WERI-Rb-1 (cell line): Measurements from ENCODE around the gene FAM237A.

Experiments used
- DNase-seq: peaks from one replicate; pipeline ENCODE4 v3.0.0-alpha.2; 2020
- H3K27ac ChIP-seq: fragments of 250-450 bp; sonication (Bioruptor Pico); 2 replicates; pipeline ENCODE4 v1.5.1; 2020; ENCODE audit warnings: mild to moderate bottlenecking, moderate library complexity
- H3K27me3 ChIP-seq: fragments of 250-450 bp; sonication (Bioruptor Pico); 2 replicates; pipeline ENCODE4 v1.5.1; 2021; ENCODE audit warnings: mild to moderate bottlenecking, low read depth, moderate library complexity; ENCODE audit not compliant: insufficient read depth, severe bottlenecking
- H3K36me3 ChIP-seq: fragments of 250-450 bp; sonication (Bioruptor Pico); 2 replicates; pipeline ENCODE4 v1.5.1; 2020; ENCODE audit warnings: mild to moderate bottlenecking, moderate library complexity
- H3K4me3 ChIP-seq: 2 replicates; pipeline ENCODE4 v1.5.1; 2011; ENCODE audit warnings: low read depth, mild to moderate bottlenecking, control low read depth, low read length
- H3K9me3 ChIP-seq: fragments of 250-450 bp; sonication (Bioruptor Pico); 2 replicates; pipeline ENCODE4 v1.5.1; 2021; ENCODE audit warnings: mild to moderate bottlenecking, moderate library complexity; ENCODE audit not compliant: severe bottlenecking
- TF ChIP-seq, protein P1 (sequence below): IDR thresholded peaks from 2 replicates; pipeline ENCODE4 v1.5.1; 2011; ENCODE audit warnings: low read depth, mild to moderate bottlenecking, control low read depth, inconsistent platforms, low read length

FAM237A gene

DNA sequence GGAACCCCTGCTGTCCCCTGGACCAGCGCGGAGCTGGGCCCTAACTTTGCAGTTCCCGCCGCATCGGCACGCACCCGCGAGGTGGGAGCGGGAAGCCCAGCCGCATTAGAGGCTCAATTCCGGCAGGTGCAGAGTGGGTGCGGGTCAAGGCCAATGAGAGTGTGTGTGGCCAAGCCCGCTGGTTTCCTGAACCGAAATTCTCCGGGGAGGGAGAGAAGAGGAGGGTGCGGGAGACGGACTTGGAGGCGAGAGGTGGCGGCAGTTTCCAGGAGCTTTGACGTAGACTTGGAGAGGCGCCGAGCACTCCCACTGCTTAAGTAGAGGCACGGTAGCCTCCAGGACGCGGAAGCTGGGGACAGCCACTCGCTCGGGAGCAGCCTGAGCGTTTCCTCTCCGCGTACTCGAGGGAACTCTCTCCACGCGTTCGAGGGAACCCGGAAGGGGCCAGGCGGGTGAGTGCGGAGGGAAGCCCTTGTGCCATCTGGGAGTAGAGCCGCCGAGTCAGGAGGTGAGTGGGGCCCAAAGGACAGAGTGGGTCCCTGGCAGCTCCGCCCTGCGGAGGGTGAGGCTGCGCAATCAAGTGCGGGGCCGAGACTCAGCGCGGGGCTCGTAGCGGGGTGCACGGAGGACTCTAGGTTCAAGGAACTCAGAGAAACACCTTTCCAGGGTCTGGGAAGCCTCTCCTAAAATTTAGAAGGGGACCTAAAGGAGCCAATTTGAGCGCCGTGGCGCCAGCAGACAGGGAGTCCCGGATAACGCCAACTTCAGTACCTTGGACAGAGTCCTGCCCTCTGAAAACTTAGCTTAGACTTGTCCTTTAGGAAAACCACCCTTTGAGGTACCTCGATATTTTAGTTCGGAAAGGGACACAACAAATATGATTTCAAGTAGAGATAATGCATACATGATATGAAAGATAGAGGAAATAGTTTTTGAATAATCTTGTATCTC, at the start of gene FAM237A:
FAM237A (plus strand) TSS at position 413 of the 951 bp plus-strand sequence. CDS start 1,750 bp downstream, outside the sequence.
- TF ChIP-seq, protein P1, sequence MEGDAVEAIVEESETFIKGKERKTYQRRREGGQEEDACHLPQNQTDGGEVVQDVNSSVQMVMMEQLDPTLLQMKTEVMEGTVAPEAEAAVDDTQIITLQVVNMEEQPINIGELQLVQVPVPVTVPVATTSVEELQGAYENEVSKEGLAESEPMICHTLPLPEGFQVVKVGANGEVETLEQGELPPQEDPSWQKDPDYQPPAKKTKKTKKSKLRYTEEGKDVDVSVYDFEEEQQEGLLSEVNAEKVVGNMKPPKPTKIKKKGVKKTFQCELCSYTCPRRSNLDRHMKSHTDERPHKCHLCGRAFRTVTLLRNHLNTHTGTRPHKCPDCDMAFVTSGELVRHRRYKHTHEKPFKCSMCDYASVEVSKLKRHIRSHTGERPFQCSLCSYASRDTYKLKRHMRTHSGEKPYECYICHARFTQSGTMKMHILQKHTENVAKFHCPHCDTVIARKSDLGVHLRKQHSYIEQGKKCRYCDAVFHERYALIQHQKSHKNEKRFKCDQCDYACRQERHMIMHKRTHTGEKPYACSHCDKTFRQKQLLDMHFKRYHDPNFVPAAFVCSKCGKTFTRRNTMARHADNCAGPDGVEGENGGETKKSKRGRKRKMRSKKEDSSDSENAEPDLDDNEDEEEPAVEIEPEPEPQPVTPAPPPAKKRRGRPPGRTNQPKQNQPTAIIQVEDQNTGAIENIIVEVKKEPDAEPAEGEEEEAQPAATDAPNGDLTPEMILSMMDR: no peak
- H3K27me3 ChIP-seq: no peaks in the 10 kb centered on the region
- no peak for DNase-seq
- H3K27ac ChIP-seq: no peak within 1 kb of the TSS
- H3K4me3 ChIP-seq: no peak within 1 kb of the TSS
- H3K9me3 ChIP-seq: no peaks in the 10 kb centered on the region
- no peaks in the 10 kb centered on the region for H3K36me3 ChIP-seq

DNA sequence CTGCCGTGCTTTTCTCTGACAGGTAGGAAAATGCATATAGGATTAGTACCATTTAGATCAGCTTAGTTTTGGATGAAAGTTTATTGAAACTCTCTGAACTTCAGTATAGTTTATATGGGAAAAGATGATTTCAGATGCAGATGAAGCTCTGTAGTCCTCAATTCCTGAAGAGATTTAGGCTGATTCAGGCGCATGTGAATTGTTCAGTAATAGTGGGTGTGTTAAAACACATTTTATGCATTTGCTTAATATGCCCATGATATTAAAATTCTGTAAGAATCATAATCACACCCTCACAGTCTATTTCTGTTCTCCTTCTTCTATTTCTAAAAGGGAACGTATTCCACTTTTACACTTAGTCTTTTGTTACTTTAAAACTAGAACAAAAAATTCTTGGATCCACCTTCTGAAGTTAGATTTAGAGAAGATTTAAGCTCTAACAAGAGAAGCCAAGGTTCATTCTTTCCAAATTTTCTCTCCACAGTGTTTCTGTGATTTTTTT, 44.5 kb upstream of the FAM237A start:
- Histone ChIP-seq H3K4me3 (no peak overlapping the region), H3K36me3 (no peaks in the 10 kb centered on the region), H3K27ac (no peak overlapping the region), H3K27me3 (no peaks in the 10 kb centered on the region), H3K9me3 (no peaks in the 10 kb centered on the region)
- DNase-seq: no peak
- TF ChIP-seq, protein P1: no peak

DNA sequence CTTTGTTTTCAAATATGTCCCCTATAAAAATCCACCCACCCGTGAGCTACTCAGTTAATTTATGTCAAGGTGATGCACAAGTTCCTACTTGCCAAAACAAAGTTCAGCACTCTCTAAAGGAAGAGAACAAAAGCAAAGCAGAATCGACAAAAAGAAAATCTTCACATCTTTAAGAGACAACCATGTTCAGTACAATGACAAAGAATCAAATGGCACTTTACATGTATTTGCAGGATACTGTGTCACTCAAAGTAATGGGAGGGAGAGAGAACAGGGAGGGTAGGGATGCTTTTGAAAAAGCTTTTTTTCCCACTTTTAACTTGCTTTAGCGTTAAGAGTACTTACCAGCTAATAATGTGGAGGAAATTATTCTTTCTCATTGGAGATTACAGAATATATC, 39.0 kb upstream of the FAM237A start:
- no peak overlapping the region for H3K27ac ChIP-seq
- no peaks in the 10 kb centered on the region for H3K9me3 ChIP-seq
- H3K4me3 ChIP-seq: no peak overlapping the region
- TF ChIP-seq, protein P1: no peak
- H3K27me3 ChIP-seq: no peaks in the 10 kb centered on the region
- H3K36me3 ChIP-seq: no peaks in the 10 kb centered on the region
- DNase-seq: no peak

DNA sequence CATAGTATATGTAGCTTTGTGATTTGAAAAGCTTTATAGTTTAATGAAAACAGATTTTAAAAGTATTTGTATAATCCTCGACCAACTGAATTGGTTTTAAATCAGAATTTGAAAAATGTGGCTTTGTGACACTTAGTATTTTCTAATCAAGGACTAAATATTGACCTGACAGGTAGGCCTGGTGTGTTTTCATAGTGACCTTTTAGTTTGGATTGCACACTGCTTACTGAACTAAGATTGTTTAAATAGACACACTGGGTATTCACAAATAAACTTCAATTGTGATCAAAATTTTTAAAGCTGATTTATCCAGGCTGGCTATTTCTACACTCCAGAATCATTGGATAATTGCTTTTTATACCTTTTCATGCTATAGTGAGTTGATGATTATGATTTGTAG, 31.8 kb upstream of the FAM237A start:
- Histone ChIP-seq H3K27me3 (no peaks in the 10 kb centered on the region), H3K27ac (no peak overlapping the region), H3K9me3 (no peaks in the 10 kb centered on the region), H3K4me3 (no peak overlapping the region), H3K36me3 (no peaks in the 10 kb centered on the region)
- no peak for DNase-seq
- TF ChIP-seq, protein P1: no peak

DNA sequence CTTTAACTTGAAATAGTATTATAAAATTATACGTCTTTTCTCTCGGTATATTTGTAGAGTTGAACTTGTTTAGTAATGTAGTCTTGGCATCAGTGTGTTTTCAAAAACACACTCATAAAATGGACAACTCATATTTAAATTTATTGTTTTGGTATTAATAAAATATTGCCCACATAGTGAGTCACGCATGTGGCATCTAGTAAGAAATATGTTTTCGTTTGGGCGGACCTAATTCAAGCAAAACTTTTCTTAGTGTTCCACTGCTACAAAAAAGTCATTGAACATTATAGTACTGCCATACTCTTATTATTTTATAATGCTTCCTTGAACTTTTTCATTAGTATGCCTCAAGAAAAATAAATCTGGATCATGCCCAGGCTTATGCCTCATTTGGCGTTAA, 31.1 kb upstream of the FAM237A start:
- no peak overlapping the region for H3K27ac ChIP-seq
- H3K9me3 ChIP-seq: no peaks in the 10 kb centered on the region
- no peak overlapping the region for H3K4me3 ChIP-seq
- H3K36me3 ChIP-seq: no peaks in the 10 kb centered on the region
- TF ChIP-seq, protein P1: no peak
- DNase-seq: no peak
- H3K27me3 ChIP-seq: no peaks in the 10 kb centered on the region
